IMR-90 (cell line): ENCODE results near the gene NKX6-1. TPM values are rescaled to one million over a fixed set of nuclear protein-coding genes. Genes with fewer than 3 reads are reported as not detected.

ENCODE experiments used
- ATAC-seq: fragments of 200-7000 bp; cut with Tn5 transposase; 2 replicates; pipeline ENCODE4 v1.9.1; 2020; ENCODE audit warnings: low read depth, mild to moderate bottlenecking, moderate library complexity
- BruUV-seq: library from RNA; stranded (reverse); fragments of 400-500 nt; replicated peaks from 2 replicates; lab custom pipeline; 2021; lab: Mats Ljungman, UMichigan
- CTCF ChIA-PET: fragments of 300-600 bp; formaldehyde crosslinking; extraction: SDS; loops from one replicate; lab custom pipeline; 2021; ENCODE audit warnings: antibody characterized with exemption; lab: Yijun Ruan, JAX
- POLR2A ChIA-PET: fragments of 300-600 bp; sonication (Branson Sonifier 250); formaldehyde crosslinking; loops from one replicate; lab custom pipeline; 2022; ENCODE audit warnings: antibody characterized with exemption; ENCODE audit not compliant: unreplicated experiment; lab: Charles Lee
- DNase-seq: peaks from one replicate; pipeline ENCODE4 v3.0.0; 2013
- H2AFZ ChIP-seq: replicated peaks from 2 replicates; pipeline ENCODE3; 2013; ENCODE audit warnings: low read length, mild to moderate bottlenecking; ENCODE audit not compliant: poor library complexity
- H2AK5ac ChIP-seq: 2 replicates; pipeline ENCODE4 v1.6.1; 2013; ENCODE audit warnings: low read depth, low read length, inconsistent platforms
- H2AK9ac ChIP-seq: replicated peaks from 2 replicates; pipeline ENCODE3; 2013; ENCODE audit warnings: mild to moderate bottlenecking, low read depth, low read length, moderate library complexity; ENCODE audit not compliant: poor library complexity
- H2BK120ac ChIP-seq: 2 replicates; pipeline ENCODE4 v1.6.1; 2013; ENCODE audit warnings: low read depth, low read length, inconsistent platforms
- H2BK15ac ChIP-seq: 3 replicates; pipeline ENCODE4 v1.6.1; 2013; ENCODE audit warnings: low read depth, low read length, inconsistent platforms
- H2BK20ac ChIP-seq: 2 replicates; pipeline ENCODE4 v1.6.1; 2013; ENCODE audit warnings: low read depth, mild to moderate bottlenecking, inconsistent platforms, low read length, moderate library complexity
- H2BK5ac ChIP-seq: 2 replicates; pipeline ENCODE4 v1.6.1; 2013; ENCODE audit warnings: mild to moderate bottlenecking, low read depth, low read length, inconsistent platforms; ENCODE audit not compliant: poor library complexity, severe bottlenecking
- H3K14ac ChIP-seq: replicated peaks from 2 replicates; pipeline ENCODE4 v1.6.1; 2013; ENCODE audit warnings: low read depth, low read length, inconsistent platforms
- H3K18ac ChIP-seq: 2 replicates; pipeline ENCODE4 v1.6.1; 2013; ENCODE audit warnings: low read depth, low read length, control low read depth
- H3K23ac ChIP-seq: 2 replicates; pipeline ENCODE4 v1.6.1; 2013; ENCODE audit warnings: low read depth, low read length, inconsistent platforms
- H3K27ac ChIP-seq: 2 replicates; pipeline ENCODE4 v1.5.1; 2013; ENCODE audit warnings: mild to moderate bottlenecking, control low read depth, low read length; ENCODE audit not compliant: insufficient read depth
- H3K27me3 ChIP-seq: 2 replicates; pipeline ENCODE4 v1.6.1; 2013; ENCODE audit warnings: low read length; ENCODE audit not compliant: control insufficient read depth, insufficient read depth
- H3K36me3 ChIP-seq: 2 replicates; pipeline ENCODE4 v1.6.1; 2013; ENCODE audit warnings: low read length, mixed read lengths; ENCODE audit not compliant: control insufficient read depth, insufficient read depth
- H3K4ac ChIP-seq: 2 replicates; pipeline ENCODE4 v1.6.1; 2013; ENCODE audit warnings: low read depth, low read length, inconsistent platforms
- H3K4me1 ChIP-seq: 2 replicates; pipeline ENCODE4 v1.6.1; 2013; ENCODE audit warnings: low read length, mixed read lengths; ENCODE audit not compliant: control insufficient read depth, insufficient read depth
- H3K4me2 ChIP-seq: 2 replicates; pipeline ENCODE4 v1.6.1; 2013; ENCODE audit warnings: low read depth, mild to moderate bottlenecking, control low read depth, low read length, moderate library complexity
- H3K4me3 ChIP-seq: 2 replicates; pipeline ENCODE4 v1.5.1; 2013; ENCODE audit warnings: low read depth, mild to moderate bottlenecking, control low read depth, low read length, moderate library complexity; ENCODE audit not compliant: insufficient read depth
- H3K56ac ChIP-seq: 2 replicates; pipeline ENCODE4 v1.6.1; 2013; ENCODE audit warnings: low read length, inconsistent platforms; ENCODE audit not compliant: insufficient read depth; ENCODE audit errors: extremely low read depth
- H3K79me1 ChIP-seq, 2 experiments: 2 replicates each; pipeline ENCODE4 v1.6.1; 2013; ENCODE audit warnings: low read length in 2 of 2, inconsistent platforms in 1 of 2, low read depth in 1 of 2
- H3K9ac ChIP-seq: 2 replicates; pipeline ENCODE4 v1.6.1; 2013; ENCODE audit warnings: low read depth, low read length, control low read depth
- H3K9me1 ChIP-seq: 2 replicates; pipeline ENCODE4 v1.6.1; 2013; ENCODE audit warnings: low read length, inconsistent platforms; ENCODE audit not compliant: insufficient read depth
- H3K9me3 ChIP-seq: 2 replicates; pipeline ENCODE4 v1.6.1; 2013; ENCODE audit warnings: low read length; ENCODE audit not compliant: control insufficient read depth, insufficient read depth
- H4K20me1 ChIP-seq: 2 replicates; pipeline ENCODE4 v1.6.1; 2013; ENCODE audit warnings: low read length, inconsistent platforms; ENCODE audit not compliant: insufficient read depth
- H4K5ac ChIP-seq: 2 replicates; pipeline ENCODE4 v1.6.1; 2013; ENCODE audit warnings: mild to moderate bottlenecking, low read depth, low read length, control low read depth
- H4K8ac ChIP-seq, 2 experiments: 2 replicates each; pipeline ENCODE4 v1.6.1; 2013; ENCODE audit warnings: low read depth in 2 of 2, low read length in 2 of 2, control low read depth in 1 of 2, inconsistent platforms in 1 of 2
- H4K91ac ChIP-seq: 2 replicates; pipeline ENCODE4 v1.6.1; 2013; ENCODE audit warnings: low read depth, low read length, inconsistent platforms; ENCODE audit not compliant: insufficient read depth
- BHLHE40 ChIP-seq: fragments of 150-350 bp; IDR thresholded peaks from 2 replicates; pipeline ENCODE4 v1.6.1; 2016; ENCODE audit warnings: mild to moderate bottlenecking, low read depth, low read length
- CEBPB ChIP-seq: IDR thresholded peaks from 2 replicates; pipeline ENCODE4 v1.6.1; 2012; ENCODE audit warnings: low read depth, low read length, improper control_type of control experiment
- CHD1 ChIP-seq: IDR thresholded peaks from 2 replicates; pipeline ENCODE4 v1.6.1; 2012; ENCODE audit warnings: low read depth, low read length, improper control_type of control experiment
- CTCF ChIP-seq: conservative IDR thresholded peaks from 2 replicates; pipeline ENCODE4 v1.5.1; 2012; ENCODE audit warnings: mild to moderate bottlenecking, low read depth, low read length, improper control_type of control experiment
- ELK1 ChIP-seq: fragments of 150-350 bp; IDR thresholded peaks from 2 replicates; pipeline ENCODE4 v1.6.1; 2016; ENCODE audit warnings: low read depth, mild to moderate bottlenecking, low read length, moderate library complexity, borderline replicate concordance
- FOS ChIP-seq: fragments of 150-350 bp; IDR thresholded peaks from 2 replicates; pipeline ENCODE4 v1.6.1; 2016; ENCODE audit warnings: low read depth, low read length
- MAFK ChIP-seq: IDR thresholded peaks from 2 replicates; pipeline ENCODE4 v1.6.1; 2012; ENCODE audit warnings: low read depth, low read length, improper control_type of control experiment
- MAZ ChIP-seq: IDR thresholded peaks from 2 replicates; pipeline ENCODE4 v1.6.1; 2012; ENCODE audit warnings: low read depth, mild to moderate bottlenecking, low read length, improper control_type of control experiment, moderate library complexity, borderline replicate concordance
- MXI1 ChIP-seq: IDR thresholded peaks from 2 replicates; pipeline ENCODE4 v1.6.1; 2012; ENCODE audit warnings: low read depth, mild to moderate bottlenecking, low read length, moderate library complexity, borderline replicate concordance
- NFE2L2 ChIP-seq: fragments of 150-350 bp; IDR thresholded peaks from 2 replicates; pipeline ENCODE4 v1.6.1; 2016; ENCODE audit warnings: low read depth, mild to moderate bottlenecking, low read length
- POLR2A ChIP-seq: IDR thresholded peaks from 2 replicates; pipeline ENCODE4 v1.6.1; 2012; ENCODE audit warnings: mild to moderate bottlenecking, low read depth, low read length
- RAD21 ChIP-seq: IDR thresholded peaks from 2 replicates; pipeline ENCODE4 v1.6.1; 2012; ENCODE audit warnings: low read length, improper control_type of control experiment
- RCOR1 ChIP-seq: IDR thresholded peaks from 2 replicates; pipeline ENCODE4 v1.6.1; 2012; ENCODE audit warnings: mild to moderate bottlenecking, low read length, improper control_type of control experiment; ENCODE audit not compliant: insufficient replicate concordance
- RFX5 ChIP-seq: IDR thresholded peaks from 2 replicates; pipeline ENCODE4 v1.8.0; 2012; ENCODE audit warnings: low read depth, mild to moderate bottlenecking, low read length, moderate library complexity
- SMC3 ChIP-seq: fragments of 150-350 bp; IDR thresholded peaks from 2 replicates; pipeline ENCODE4 v1.6.1; 2016; ENCODE audit warnings: low read depth, mild to moderate bottlenecking, antibody characterized with exemption, low read length, moderate library complexity
- USF2 ChIP-seq: fragments of 150-350 bp; IDR thresholded peaks from 2 replicates; pipeline ENCODE4 v1.6.1; 2017; ENCODE audit warnings: mild to moderate bottlenecking, antibody characterized with exemption, low read length, low read depth
- WGBS, 2 experiments: methylation state at CpG; one replicate each; pipeline versions ENCODE4 v1.1.5 to v1.1.7; 2013; ENCODE audit warnings: missing lambda C conversion rate in 2 of 2; ENCODE audit not compliant: insufficient read length in 1 of 2; ENCODE audit errors: extremely low coverage in 2 of 2; 5-methylcytosine and 5-hydroxymethylcytosine counted together
- dilution Hi-C: fragments of 300-500 bp; cut with HindIII; formaldehyde crosslinking; loops from one replicate; pipeline ENCODE4 v1.14.3; 2018; ENCODE audit warnings: low sequenced_read_pairs; ENCODE audit not compliant: unreplicated experiment
- in situ Hi-C: fragments of 300-500 bp; cut with MboI; formaldehyde crosslinking; loops from 3 replicates; pipeline ENCODE4 v1.14.3; 2019; ENCODE audit warnings: low sequenced_read_pairs, inconsistent platforms, mixed read lengths
- intact Hi-C: fragments of 100-400 bp; cut with micrococcal nuclease; formaldehyde crosslinking; loops from 2 replicates; pipeline ENCODE4 v1.10.0; 2022
- polyA plus RNA-seq, 3 experiments: library from polyadenylated mRNA; depleted of rRNA; stranded (reverse); fragments of >200 nt; gene quantifications; 2 replicates each; pipeline ENCODE4 v1.2.3, GENCODE V29; 2012; ENCODE audit warnings: low replicate concordance in 1 of 3
- total RNA-seq: library from RNA; depleted of rRNA; stranded (reverse); fragments of >200 nt; gene quantifications from 2 replicates; pipeline ENCODE4 v1.2.3, GENCODE V29; 2012

NKX6-1 gene
- total and polyA plus RNA-seq, 2 of the 4 experiments (the other 2 are of a cell fraction) = under 0.01 to 0.24 TPM

DNA sequence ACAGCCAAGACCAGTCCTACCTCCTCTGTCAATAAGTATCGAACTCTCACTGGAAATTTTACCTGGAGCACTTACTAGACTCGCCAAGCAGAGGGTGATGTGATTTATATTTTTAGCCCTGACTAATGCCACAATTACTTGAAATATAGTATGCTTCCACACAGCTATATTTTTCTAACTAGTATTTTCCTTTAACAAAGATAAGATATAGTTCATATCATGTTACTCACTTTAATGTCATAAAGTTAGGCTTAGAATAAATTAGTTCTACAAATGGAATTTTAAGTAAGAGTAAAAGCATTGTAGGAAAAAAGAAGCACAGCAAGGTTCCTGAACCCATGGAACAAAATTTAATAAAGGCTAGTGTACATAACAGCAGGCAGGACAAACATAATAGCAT lies 16.0 kb upstream of the NKX6-1 start:
- intact Hi-C loops (no loop called here), in situ Hi-C loops (loop anchor here (25.0 kb wide), 1 partner anchor 1003 kb away; no protein-coding TSS in a partner anchor), dilution Hi-C loops (no loop called here)
- H3K4me3 ChIP-seq = no peak overlapping the region
- H3K56ac ChIP-seq = no peak overlapping the region
- no peak overlapping the region for H3K4ac ChIP-seq
- H3K27me3 ChIP-seq = no peaks in the 10 kb centered on the region; the same call in 1 of the 2 replicates
- no peak overlapping the region for H4K91ac ChIP-seq
- H3K9me3 ChIP-seq = no peaks in the 10 kb centered on the region
- CTCF ChIA-PET = no interaction called here
- no peak overlapping the region for H3K27ac ChIP-seq
- no peak overlapping the region for H2AFZ ChIP-seq
- H3K23ac ChIP-seq = no peak overlapping the region
- H2AK5ac ChIP-seq = no peak overlapping the region
- H4K5ac ChIP-seq = no peak overlapping the region
- H3K4me2 ChIP-seq = no peak overlapping the region
- WGBS, 2 experiments = no CpG with 5 or more reads among the region's 2 CpGs
- no peak overlapping the region for H3K14ac ChIP-seq
- H3K79me1 ChIP-seq = no peaks in the 10 kb centered on the region
- DNase-seq = no peak
- no peak overlapping the region for H3K18ac ChIP-seq
- H4K8ac ChIP-seq = no peak overlapping the region
- H3K4me1 ChIP-seq = no peaks in the 10 kb centered on the region
- H2BK120ac ChIP-seq = no peak overlapping the region
- no peak overlapping the region for H3K9ac ChIP-seq
- H2AK9ac ChIP-seq = no peak overlapping the region
- H4K20me1 ChIP-seq = no peaks in the 10 kb centered on the region
- no peak overlapping the region for H2BK15ac ChIP-seq
- no TSS peak for BruUV-seq
- H3K36me3 ChIP-seq = no peaks in the 10 kb centered on the region
- H2BK5ac ChIP-seq = no peak overlapping the region
- POLR2A ChIA-PET = no interaction called here
- H3K9me1 ChIP-seq = no peaks in the 10 kb centered on the region
- no peak for ATAC-seq
- H2BK20ac ChIP-seq = no peak overlapping the region
- TF ChIP-seq MXI1 (no peak), CHD1 (no peak), NFE2L2 (no peak), BHLHE40 (no peak), FOS (no peak), CEBPB (no peak), MAFK (no peak), SMC3 (no peak), ELK1 (no peak), POLR2A (no peak), MAZ (no peak), RCOR1 (no peak), CTCF (no peak), RAD21 (no peak), USF2 (no peak), RFX5 (no peak)
